Nephron progenitor cell (in vitro differentiated cells): ENCODE measurements around the gene TMEM255B.

Experiments used
- DNase-seq: peaks from one replicate; pipeline ENCODE4 v3.0.0; 2021
- H3K27ac Mint-ChIP-seq: 2 replicates; pipeline ENCODE4 v1.8.0; 2021; ENCODE audit warnings: mild to moderate bottlenecking, moderate library complexity, mixed read lengths
- H3K27me3 Mint-ChIP-seq: 2 replicates; pipeline ENCODE4 v1.8.0; 2021; ENCODE audit warnings: mild to moderate bottlenecking, low read depth, mixed read lengths; ENCODE audit not compliant: poor library complexity
- H3K36me3 Mint-ChIP-seq: 2 replicates; pipeline ENCODE4 v1.8.0; 2021; ENCODE audit warnings: low read depth, mixed read lengths
- H3K4me1 Mint-ChIP-seq: 2 replicates; pipeline ENCODE4 v1.8.0; 2021; ENCODE audit warnings: mixed read lengths
- H3K4me3 Mint-ChIP-seq: 2 replicates; pipeline ENCODE4 v1.8.0; 2021; ENCODE audit warnings: mild to moderate bottlenecking, moderate library complexity, mixed read lengths
- H3K9me3 Mint-ChIP-seq: 2 replicates; pipeline ENCODE4 v1.8.0; 2021; ENCODE audit warnings: mild to moderate bottlenecking, moderate library complexity, mixed read lengths
- TF ChIP-seq, protein P1 (sequence below): fragments of 200-600 bp; sonication (generic); IDR thresholded peaks from 2 replicates; pipeline ENCODE4 v1.5.0; 2021; ENCODE audit warnings: antibody characterized with exemption

Gene TMEM255B

DNA sequence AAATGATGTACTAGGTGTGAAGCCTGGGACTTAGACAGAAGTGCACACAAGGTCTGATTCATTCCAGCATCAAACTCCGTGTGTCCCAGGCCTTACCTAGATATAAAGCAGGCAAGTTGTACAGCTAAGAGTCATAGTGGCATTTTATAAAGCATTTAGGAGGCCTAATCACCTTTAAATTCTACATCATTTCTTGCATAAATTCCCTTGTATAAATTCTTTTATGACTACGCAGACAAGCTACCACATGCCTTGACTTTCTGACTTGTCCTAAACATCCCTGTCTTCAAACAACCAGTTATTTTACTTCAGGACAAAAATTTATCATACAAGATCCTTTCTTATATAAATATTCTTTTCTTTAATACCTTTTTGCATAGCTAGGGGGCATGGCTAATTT, 22.5 kb downstream of the TMEM255B start:
- H3K9me3 Mint-ChIP-seq, result peaks cover 21% of the 10 kb centered on the region
- H3K27me3 Mint-ChIP-seq, result peaks cover 57% of the 10 kb centered on the region
- DNase-seq, result no peak
- H3K36me3 Mint-ChIP-seq, result no peaks in the 10 kb centered on the region
- no peak overlapping the region for H3K4me3 Mint-ChIP-seq
- TF ChIP-seq, protein P1, sequence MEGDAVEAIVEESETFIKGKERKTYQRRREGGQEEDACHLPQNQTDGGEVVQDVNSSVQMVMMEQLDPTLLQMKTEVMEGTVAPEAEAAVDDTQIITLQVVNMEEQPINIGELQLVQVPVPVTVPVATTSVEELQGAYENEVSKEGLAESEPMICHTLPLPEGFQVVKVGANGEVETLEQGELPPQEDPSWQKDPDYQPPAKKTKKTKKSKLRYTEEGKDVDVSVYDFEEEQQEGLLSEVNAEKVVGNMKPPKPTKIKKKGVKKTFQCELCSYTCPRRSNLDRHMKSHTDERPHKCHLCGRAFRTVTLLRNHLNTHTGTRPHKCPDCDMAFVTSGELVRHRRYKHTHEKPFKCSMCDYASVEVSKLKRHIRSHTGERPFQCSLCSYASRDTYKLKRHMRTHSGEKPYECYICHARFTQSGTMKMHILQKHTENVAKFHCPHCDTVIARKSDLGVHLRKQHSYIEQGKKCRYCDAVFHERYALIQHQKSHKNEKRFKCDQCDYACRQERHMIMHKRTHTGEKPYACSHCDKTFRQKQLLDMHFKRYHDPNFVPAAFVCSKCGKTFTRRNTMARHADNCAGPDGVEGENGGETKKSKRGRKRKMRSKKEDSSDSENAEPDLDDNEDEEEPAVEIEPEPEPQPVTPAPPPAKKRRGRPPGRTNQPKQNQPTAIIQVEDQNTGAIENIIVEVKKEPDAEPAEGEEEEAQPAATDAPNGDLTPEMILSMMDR, result no peak
- peaks cover 7% of the 10 kb centered on the region for H3K4me1 Mint-ChIP-seq
- H3K27ac Mint-ChIP-seq, result no peak overlapping the region

GRCh38 chr13:113782472-113782871, 23.4 kb downstream of the TMEM255B start:
- H3K9me3 Mint-ChIP-seq, result peaks cover 21% of the 10 kb centered on the region
- no peak overlapping the region for H3K27ac Mint-ChIP-seq
- TF ChIP-seq, protein P1, result no peak
- H3K27me3 Mint-ChIP-seq, result peaks cover 51% of the 10 kb centered on the region
- no peaks in the 10 kb centered on the region for H3K36me3 Mint-ChIP-seq
- H3K4me3 Mint-ChIP-seq, result no peak overlapping the region
- peaks cover 7% of the 10 kb centered on the region for H3K4me1 Mint-ChIP-seq
- DNase-seq, result no peak

- Mint-ChIP-seq H3K36me3 (no peaks in the 10 kb centered on the region), H3K27ac (no peak overlapping the region), H3K27me3 (peaks cover 47% of the 10 kb centered on the region), H3K4me3 (no peak overlapping the region), H3K9me3 (peaks cover 21% of the 10 kb centered on the region), H3K4me1 (peaks cover 7% of the 10 kb centered on the region)
- TF ChIP-seq, protein P1, result no peak
- DNase-seq, result no peak
Measured at GRCh38 chr13:113783200-113783881, 24.3 kb downstream of the TMEM255B start.

GRCh38 chr13:113783966-113784644, 25.1 kb downstream of the TMEM255B start:
- no peak for DNase-seq

DNA sequence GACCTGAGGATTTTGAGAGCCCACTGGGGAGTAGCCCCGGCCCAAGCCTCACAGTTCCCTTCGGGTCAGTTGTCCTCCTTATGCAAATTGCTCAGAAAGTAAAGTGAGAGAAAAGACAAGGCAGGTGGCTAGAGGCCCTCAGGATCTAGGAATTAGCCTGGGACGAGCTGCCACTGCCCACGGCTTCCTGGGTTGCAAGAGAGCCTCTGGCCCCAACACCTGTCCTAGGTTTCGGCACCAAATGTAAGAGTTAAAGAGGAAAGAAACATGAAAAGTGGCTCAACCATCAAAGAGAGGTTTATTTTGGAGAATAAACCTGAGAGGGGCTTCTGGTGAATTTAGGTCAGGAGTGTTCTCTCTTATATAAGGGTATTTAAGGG, 25.6 kb downstream of the TMEM255B start:
- TF ChIP-seq, protein P1, result no peak
- DNase-seq, result no peak
- peaks cover 7% of the 10 kb centered on the region for H3K4me1 Mint-ChIP-seq
- no peak overlapping the region for H3K27ac Mint-ChIP-seq
- no peaks in the 10 kb centered on the region for H3K36me3 Mint-ChIP-seq
- no peak overlapping the region for H3K4me3 Mint-ChIP-seq
- H3K27me3 Mint-ChIP-seq, result peaks cover 40% of the 10 kb centered on the region
- peaks cover 21% of the 10 kb centered on the region for H3K9me3 Mint-ChIP-seq

More at GRCh38 chr13:113783966-113784644, 25.1 kb downstream of the TMEM255B start:
- Mint-ChIP-seq H3K9me3 (peaks cover 21% of the 10 kb centered on the region), H3K36me3 (no peaks in the 10 kb centered on the region), H3K27me3 (peaks cover 42% of the 10 kb centered on the region), H3K4me3 (no peak overlapping the region), H3K27ac (no peak overlapping the region), H3K4me1 (peaks cover 7% of the 10 kb centered on the region)
- TF ChIP-seq, protein P1, result no peak
